Colonic mucosa (tissue), 4 donors: Measurements from ENCODE around the gene PCDHGB7. TPM values are rescaled to one million over a fixed set of nuclear protein-coding genes. Genes with fewer than 3 reads are reported as not detected.

ENCODE experiments used
- DNase-seq: peaks from one replicate; pipeline ENCODE4 v3.0.0-alpha.2; 2020
- H3K27ac ChIP-seq: fragments of 200-600 bp; one replicate; pipeline ENCODE4 v1.8.0; 2021
- H3K27me3 ChIP-seq: fragments of 200-600 bp; one replicate; pipeline ENCODE4 v1.8.0; 2021
- H3K36me3 ChIP-seq: fragments of 200-600 bp; one replicate; pipeline ENCODE4 v1.8.0; 2021
- H3K4me1 ChIP-seq: fragments of 200-600 bp; one replicate; pipeline ENCODE4 v1.8.0; 2021; ENCODE audit warnings: mild to moderate bottlenecking
- H3K4me3 ChIP-seq: fragments of 200-600 bp; one replicate; pipeline ENCODE4 v1.8.0; 2021
- H3K9ac ChIP-seq, 2 donors: one replicate each; pipeline ENCODE4 v1.7.0; 2013; ENCODE audit warnings: control low read depth in 2 of 2, low read depth in 2 of 2, low read length in 2 of 2
- H3K9me3 ChIP-seq: fragments of 200-600 bp; one replicate; pipeline ENCODE4 v1.8.0; 2021
- CTCF ChIP-seq: fragments of 200-600 bp; IDR thresholded peaks from one replicate; pipeline ENCODE4 v1.8.0; 2022; ENCODE audit warnings: antibody characterized with exemption, mild to moderate bottlenecking
- intact Hi-C: fragments of 100-400 bp; cut with DNase I; formaldehyde crosslinking; loops from one replicate; pipeline ENCODE4 v1.14.1; 2022
- total RNA-seq, 2 donors: library from RNA; stranded (reverse); fragmentation: NEBNext Ultra II Directional in 1 of 2; extraction: Animal tissue kit (Norgen Biotek cat#: 25700) in 1 of 2; gene quantifications; one replicate each; pipeline ENCODE4 v1.2.1, GENCODE V29; 2021
- donor health status: healthy.
- donor health status: DM: no; HTN: no; CAD: no.
- donor health status: DM: no; HTN: no; CAD: no.

The PCDHGB7 gene
- total RNA-seq, 2 donors from 2014 or later, result 2.5 to 3.3 TPM

- no peak for TF ChIP-seq CTCF
- peaks cover 11% of the 10 kb centered on the region for H3K9me3 ChIP-seq
- H3K4me3 ChIP-seq, result no peak overlapping the region
- no peaks in the 10 kb centered on the region for H3K36me3 ChIP-seq
- no peak for DNase-seq
- intact Hi-C loops, result loop anchor here (10.0 kb wide), 2 partner anchors 106 to 146 kb away; no protein-coding TSS in a partner anchor
- no peak overlapping the region for H3K27ac ChIP-seq
- H3K4me1 ChIP-seq, result no peaks in the 10 kb centered on the region
- H3K9ac ChIP-seq, result no peak overlapping the region
- peaks cover 5% of the 10 kb centered on the region for H3K27me3 ChIP-seq
Measured at GRCh38 chr5:141419074-141419880, 1.8 kb downstream of the PCDHGB7 start.

- Histone ChIP-seq H3K27me3 (peaks cover 5% of the 10 kb centered on the region), H3K9ac (no peak within 1 kb of the TSS), H3K9me3 (peaks cover 11% of the 10 kb centered on the region), H3K36me3 (no peaks in the 10 kb centered on the region), H3K4me3 (peak within 1 kb of the TSS; percentile 18), H3K4me1 (no peaks in the 10 kb centered on the region), H3K27ac (no peak within 1 kb of the TSS)
- intact Hi-C loops, result no loop called here
- peak; percentile 38 for DNase-seq
- no peak for TF ChIP-seq CTCF
Measured at GRCh38 chr5:141420855-141421488, 3.5 kb downstream of the PCDHGB7 start, which contains the start of gene PCDHGA11. Gene PCDHGA11, plus strand, starts transcription at chr5:141421051. Its CDS starts 177 bp downstream, at chr5:141421228.

- intact Hi-C loops, result no loop called here
- no peak overlapping the region for H3K27ac ChIP-seq
- H3K4me1 ChIP-seq, result no peaks in the 10 kb centered on the region
- peaks cover 5% of the 10 kb centered on the region for H3K27me3 ChIP-seq
- H3K4me3 ChIP-seq, result no peak overlapping the region
- DNase-seq, result no peak
- H3K9ac ChIP-seq, result no peak overlapping the region
- TF ChIP-seq CTCF, result no peak
- peaks cover 11% of the 10 kb centered on the region for H3K9me3 ChIP-seq
- H3K36me3 ChIP-seq, result no peaks in the 10 kb centered on the region
Measured at GRCh38 chr5:141421489-141421855, 4.0 kb downstream of the PCDHGB7 start.

GRCh38 chr5:141422742-141423291, 5.3 kb downstream of the PCDHGB7 start:
- no peak for DNase-seq
- TF ChIP-seq CTCF, result no peak
- Histone ChIP-seq H3K27me3 (peaks cover 5% of the 10 kb centered on the region), H3K4me3 (no peak overlapping the region), H3K9me3 (peaks cover 16% of the 10 kb centered on the region), H3K36me3 (no peaks in the 10 kb centered on the region), H3K9ac (no peak overlapping the region), H3K4me1 (no peaks in the 10 kb centered on the region), H3K27ac (no peak overlapping the region)
- intact Hi-C loops, result no loop called here

GRCh38 chr5:141427783-141428426, 10.4 kb downstream of the PCDHGB7 start:
- no peak for TF ChIP-seq CTCF
- Histone ChIP-seq H3K27me3 (no peaks in the 10 kb centered on the region), H3K4me3 (no peak overlapping the region), H3K27ac (no peak overlapping the region), H3K9me3 (peaks cover 12% of the 10 kb centered on the region), H3K4me1 (no peaks in the 10 kb centered on the region), H3K36me3 (no peaks in the 10 kb centered on the region), H3K9ac (no peak overlapping the region)
- intact Hi-C loops, result no loop called here
- no peak for DNase-seq
